PC-3 (cell line): ENCODE data around the gene CEP95. TPM values are rescaled to one million over a fixed set of nuclear protein-coding genes. Genes with fewer than 3 reads are reported as not detected.
"Not testable (repeated sequence)": the region's sequence is repeated elsewhere in the genome, so short reads cannot be mapped to it uniquely, and the experiment has no call there.

ENCODE experiments used
- ATAC-seq: fragments of 200-7000 bp; cut with Tn5 transposase; 2 replicates; pipeline ENCODE4 v1.9.1; 2020; ENCODE audit warnings: mild to moderate bottlenecking, moderate library complexity
- BruUV-seq: library from RNA; stranded (reverse); fragments of 400-500 nt; replicated peaks from 2 replicates; lab custom pipeline; 2021; lab: Mats Ljungman, UMichigan
- CTCF ChIA-PET: fragments of 300-600 bp; sonication (Branson Sonifier 250); formaldehyde crosslinking; loops from one replicate; lab custom pipeline; 2022; ENCODE audit warnings: antibody characterized with exemption; lab: Charles Lee
- POLR2A ChIA-PET: fragments of 300-600 bp; sonication (Branson Sonifier 250); formaldehyde crosslinking; loops from one replicate; lab custom pipeline; 2022; ENCODE audit warnings: antibody characterized with exemption; ENCODE audit not compliant: unreplicated experiment; lab: Charles Lee
- DNase-seq: peaks from one replicate; pipeline ENCODE4 v3.0.0-alpha.2; 2015
- H2AFZ ChIP-seq: fragments of 300-600 bp; sonication (generic); 2 replicates; pipeline ENCODE4 v1.6.0; 2016; ENCODE audit warnings: antibody characterized with exemption, low read length
- H3F3A ChIP-seq: fragments of 300-600 bp; sonication (generic); one replicate; pipeline ENCODE4 v1.6.0; 2017; ENCODE audit warnings: antibody characterized with exemption, low read length, control low read depth, mild to moderate bottlenecking; ENCODE audit not compliant: unreplicated experiment
- H3K27ac ChIP-seq: fragments of 300-600 bp; sonication (generic); 2 replicates; pipeline ENCODE4 v1.5.1; 2016; ENCODE audit warnings: mild to moderate bottlenecking, low read length
- H3K27me3 ChIP-seq: fragments of 300-600 bp; sonication (generic); 2 replicates; pipeline ENCODE4 v1.6.1; 2016; ENCODE audit warnings: low read length, mixed read lengths
- H3K36me3 ChIP-seq: fragments of 300-600 bp; sonication (generic); 2 replicates; pipeline ENCODE4 v1.6.1; 2016; ENCODE audit warnings: low read depth, mixed run types, low read length, mixed read lengths
- H3K4me1 ChIP-seq: fragments of 300-600 bp; sonication (generic); 2 replicates; pipeline ENCODE4 v1.5.1; 2016; ENCODE audit warnings: low read length; ENCODE audit not compliant: insufficient read depth
- H3K4me2 ChIP-seq: fragments of 300-600 bp; sonication (generic); 2 replicates; pipeline ENCODE4 v1.6.0; 2016; ENCODE audit warnings: low read length
- H3K4me3 ChIP-seq: fragments of 300-600 bp; sonication (generic); 2 replicates; pipeline ENCODE4 v1.5.1; 2016; ENCODE audit warnings: mild to moderate bottlenecking, low read length, mixed read lengths
- H3K79me2 ChIP-seq: fragments of 300-600 bp; sonication (generic); 2 replicates; pipeline ENCODE4 v1.6.1; 2017; ENCODE audit warnings: low read length, mixed read lengths
- H3K9ac ChIP-seq: fragments of 300-600 bp; sonication (generic); 2 replicates; pipeline ENCODE4 v1.6.0; 2016; ENCODE audit warnings: mild to moderate bottlenecking, low read length
- H3K9me2 ChIP-seq: fragments of 300-600 bp; sonication (generic); replicated peaks from 2 replicates; pipeline ENCODE4 v1.6.1; 2016; ENCODE audit warnings: mixed run types, low read length, mixed read lengths
- H3K9me3 ChIP-seq: fragments of 300-600 bp; sonication (generic); 2 replicates; pipeline ENCODE4 v1.6.1; 2016; ENCODE audit warnings: low read length, mixed read lengths
- H4K20me1 ChIP-seq: fragments of 300-600 bp; sonication (generic); 2 replicates; pipeline ENCODE4 v1.6.1; 2016; ENCODE audit warnings: low read length, mixed read lengths
- CTCF ChIP-seq: fragments of 300-600 bp; sonication (generic); conservative IDR thresholded peaks from 2 replicates; pipeline ENCODE4 v1.5.1; 2017; ENCODE audit warnings: antibody characterized with exemption, low read depth, mild to moderate bottlenecking, low read length
- EZH2 ChIP-seq: fragments of 300-600 bp; sonication (generic); IDR thresholded peaks from one replicate; pipeline ENCODE4 v1.6.1; 2017; ENCODE audit warnings: antibody characterized with exemption, mild to moderate bottlenecking, low read length; ENCODE audit not compliant: unreplicated experiment
- EZH2phosphoT487 ChIP-seq: fragments of 300-600 bp; sonication (generic); IDR thresholded peaks from 2 replicates; pipeline ENCODE4 v1.6.1; 2018; ENCODE audit warnings: mild to moderate bottlenecking, antibody characterized with exemption, low read length, borderline replicate concordance
- intact Hi-C: fragments of 100-400 bp; cut with micrococcal nuclease; formaldehyde crosslinking; loops from 2 replicates; pipeline ENCODE4 v1.9.0; 2023
- total RNA-seq: library from RNA; depleted of rRNA; stranded (reverse); fragments of >200 nt; gene quantifications from 2 replicates; pipeline ENCODE4 v1.2.3, GENCODE V29; 2014

CEP95 gene
- total RNA-seq, 1 experiment from 2014 or later: 32.4 TPM

- no peaks in the 10 kb centered on the region for H3K36me3 ChIP-seq
- peaks cover 13% of the 10 kb centered on the region for H3K4me1 ChIP-seq
- no peaks in the 10 kb centered on the region for H3K27me3 ChIP-seq
- H3K4me3 ChIP-seq: no peak overlapping the region
- no peaks in the 10 kb centered on the region for H4K20me1 ChIP-seq
- ATAC-seq: no peak
- H3K9ac ChIP-seq: no peak overlapping the region
- BruUV-seq: no TSS peak
- peak overlapping the region; percentile 8; the same call in 1 of the 2 replicates for H3K4me2 ChIP-seq
- DNase-seq: no peak
- peak overlapping the region; percentile 44 for H3K27ac ChIP-seq
- H3K9me3 ChIP-seq: no peaks in the 10 kb centered on the region
- H2AFZ ChIP-seq: no peak overlapping the region
- ChIA-PET CTCF (no interaction called here), POLR2A (no interaction called here)
- intact Hi-C loops: no loop called here
- H3F3A ChIP-seq: no peaks in the 10 kb centered on the region
- H3K79me2 ChIP-seq: no peaks in the 10 kb centered on the region
- TF ChIP-seq CTCF (no peak), EZH2 (no peak), EZH2phosphoT487 (no peak)
- no peaks in the 10 kb centered on the region for H3K9me2 ChIP-seq
Measured at GRCh38 chr17:64458756-64459155, 48.0 kb upstream of the CEP95 start.

GRCh38 chr17:64459284-64459747 is 47.5 kb upstream of the CEP95 start:
- no peak overlapping the region for H3K9ac ChIP-seq
- no peak overlapping the region for H2AFZ ChIP-seq
- H3K79me2 ChIP-seq: no peaks in the 10 kb centered on the region
- BruUV-seq: no TSS peak
- POLR2A ChIA-PET: no interaction called here
- H3F3A ChIP-seq: no peaks in the 10 kb centered on the region
- DNase-seq (peak; percentile 88), ATAC-seq (peak; percentile 91)
- no peaks in the 10 kb centered on the region for H3K9me3 ChIP-seq
- H3K9me2 ChIP-seq: no peaks in the 10 kb centered on the region
- no peaks in the 10 kb centered on the region for H4K20me1 ChIP-seq
- no peak overlapping the region for H3K4me3 ChIP-seq
- H3K36me3 ChIP-seq: no peaks in the 10 kb centered on the region
- no peak for TF ChIP-seq EZH2phosphoT487
- TF ChIP-seq EZH2: no peak
- no peak for TF ChIP-seq CTCF
- peaks cover 13% of the 10 kb centered on the region for H3K4me1 ChIP-seq
- H3K27me3 ChIP-seq: no peaks in the 10 kb centered on the region
- CTCF ChIA-PET: no interaction called here
- H3K4me2 ChIP-seq: peak overlapping the region; percentile 8; the same call in 1 of the 2 replicates
- peak overlapping the region; percentile 44 for H3K27ac ChIP-seq
- intact Hi-C loops: no loop called here

GRCh38 chr17:64459818-64460217 is 47.0 kb upstream of the CEP95 start:
- Histone ChIP-seq H3K4me1 (peaks cover 13% of the 10 kb centered on the region), H3K4me2 (peak overlapping the region; percentile 8; the same call in 1 of the 2 replicates)
- CTCF ChIA-PET, H3K9me2 ChIP-seq, H4K20me1 ChIP-seq, H3K4me3 ChIP-seq, H3K27me3 ChIP-seq, DNase-seq, H3K79me2 ChIP-seq, intact Hi-C loops, H3K27ac ChIP-seq, BruUV-seq, POLR2A ChIA-PET, H3K9me3 ChIP-seq, ATAC-seq, H3K9ac ChIP-seq, H2AFZ ChIP-seq, H3F3A ChIP-seq, H3K36me3 ChIP-seq: not testable (repeated sequence)
